Gastrocnemius medialis (tissue), 4 donors: ENCODE results near the gene FKBP1B.

Experiments
- POLR2A ChIP-seq, 2 donors: fragments of 450-650 bp; IDR thresholded peaks; one replicate each; pipeline ENCODE4 v1.6.1; 2017; ENCODE audit warnings: antibody characterized with exemption in 2 of 2, mild to moderate bottlenecking in 2 of 2, moderate library complexity in 2 of 2
- TF ChIP-seq, protein P1 (sequence below), 5 experiments: fragments of 450-650 bp in 3 of 5; fragments of 200-600 bp in 2 of 5; sonication (generic) in 2 of 5; IDR thresholded peaks in 4 of 5; conservative IDR thresholded peaks in 1 of 5; 1 replicate in 4 of 5; 2 replicates in 1 of 5; pipeline ENCODE4 v1.5.1; 2016 to 2019; ENCODE audit warnings: antibody characterized with exemption in 5 of 5, mild to moderate bottlenecking in 3 of 5, moderate library complexity in 3 of 5

DNA sequence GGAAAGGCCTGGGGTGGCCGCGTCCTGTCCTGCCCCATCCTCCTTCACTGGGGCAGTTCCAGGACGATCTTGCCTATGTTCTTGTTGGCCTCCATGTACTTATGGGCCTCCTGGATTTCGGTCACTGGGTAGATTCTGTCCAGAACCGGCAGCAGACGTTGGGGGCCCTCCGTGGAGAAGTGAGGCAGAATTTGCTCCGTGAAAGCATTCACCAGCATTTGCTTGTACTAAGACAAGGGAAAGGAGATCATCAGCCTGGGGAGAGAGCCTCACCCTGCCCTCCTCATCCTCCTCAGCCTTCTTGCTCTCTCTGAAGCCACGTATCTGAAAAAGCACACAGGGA lies 28.0 kb downstream of the FKBP1B start:
- TF ChIP-seq, protein P1, sequence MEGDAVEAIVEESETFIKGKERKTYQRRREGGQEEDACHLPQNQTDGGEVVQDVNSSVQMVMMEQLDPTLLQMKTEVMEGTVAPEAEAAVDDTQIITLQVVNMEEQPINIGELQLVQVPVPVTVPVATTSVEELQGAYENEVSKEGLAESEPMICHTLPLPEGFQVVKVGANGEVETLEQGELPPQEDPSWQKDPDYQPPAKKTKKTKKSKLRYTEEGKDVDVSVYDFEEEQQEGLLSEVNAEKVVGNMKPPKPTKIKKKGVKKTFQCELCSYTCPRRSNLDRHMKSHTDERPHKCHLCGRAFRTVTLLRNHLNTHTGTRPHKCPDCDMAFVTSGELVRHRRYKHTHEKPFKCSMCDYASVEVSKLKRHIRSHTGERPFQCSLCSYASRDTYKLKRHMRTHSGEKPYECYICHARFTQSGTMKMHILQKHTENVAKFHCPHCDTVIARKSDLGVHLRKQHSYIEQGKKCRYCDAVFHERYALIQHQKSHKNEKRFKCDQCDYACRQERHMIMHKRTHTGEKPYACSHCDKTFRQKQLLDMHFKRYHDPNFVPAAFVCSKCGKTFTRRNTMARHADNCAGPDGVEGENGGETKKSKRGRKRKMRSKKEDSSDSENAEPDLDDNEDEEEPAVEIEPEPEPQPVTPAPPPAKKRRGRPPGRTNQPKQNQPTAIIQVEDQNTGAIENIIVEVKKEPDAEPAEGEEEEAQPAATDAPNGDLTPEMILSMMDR (IDR thresholded peaks at IDR 0.05 in 4 of 5, conservative IDR thresholded peaks at IDR 0.05 in 1 of 5): no peak
- TF ChIP-seq POLR2A (IDR thresholded peaks at IDR 0.05): no peak
